Keratinocyte (primary cell): ENCODE data around the gene PLCL2. TPM values are rescaled to one million over a fixed set of nuclear protein-coding genes. Genes with fewer than 3 reads are reported as not detected.

Experiments
- DNase-seq: peaks from one replicate; pipeline ENCODE4 v3.0.0-alpha.2; 2011; ENCODE audit warnings: low read depth, missing footprints, low spot score
- FAIRE-seq: peaks from 2 replicates; lab custom pipeline; 2011; peaks lifted over from hg19 to GRCh38; lab: Jason Lieb, UNC
- H2AFZ ChIP-seq: 2 replicates; pipeline ENCODE4 v1.6.0; 2012; ENCODE audit warnings: low read length, control low read depth, inconsistent platforms; ENCODE audit not compliant: control insufficient read depth
- H3K27ac ChIP-seq: 2 replicates; pipeline ENCODE4 v1.5.1; 2011; ENCODE audit warnings: low read length; ENCODE audit not compliant: control insufficient read depth, insufficient read depth
- H3K27me3 ChIP-seq: 3 replicates; pipeline ENCODE4 v1.6.0; 2011; ENCODE audit warnings: low read length; ENCODE audit not compliant: control insufficient read depth, insufficient read depth; ENCODE audit errors: extremely low read depth
- H3K36me3 ChIP-seq, 2 experiments: 2 replicates in 1 of 2; 3 replicates in 1 of 2; pipeline ENCODE4 v1.5.1; 2011; ENCODE audit warnings: low read length in 2 of 2, mild to moderate bottlenecking in 1 of 2; ENCODE audit not compliant: control insufficient read depth in 2 of 2, insufficient read depth in 2 of 2; ENCODE audit errors: extremely low read depth in 1 of 2
- H3K4me1 ChIP-seq: 3 replicates; pipeline ENCODE4 v1.5.1; 2011; ENCODE audit warnings: low read length; ENCODE audit not compliant: control insufficient read depth, insufficient read depth; ENCODE audit errors: extremely low read depth
- H3K4me2 ChIP-seq: 3 replicates; pipeline ENCODE4 v1.6.0; 2011; ENCODE audit warnings: low read depth, low read length; ENCODE audit not compliant: control insufficient read depth, insufficient read depth; ENCODE audit errors: extremely low read depth
- H3K4me3 ChIP-seq, 3 experiments: fragments of 200-600 bp in 1 of 3; sonication (generic) in 1 of 3; 2 replicates in 2 of 3; 3 replicates in 1 of 3; pipeline ENCODE4 v1.5.1; 2011 to 2016; ENCODE audit warnings: low read length in 3 of 3, mild to moderate bottlenecking in 3 of 3, control low read depth in 2 of 3, inconsistent platforms in 1 of 3, low read depth in 1 of 3, mixed read lengths in 1 of 3, mixed run types in 1 of 3, moderate library complexity in 1 of 3; ENCODE audit not compliant: control insufficient read depth in 2 of 3, insufficient read depth in 2 of 3; ENCODE audit errors: extremely low read depth in 1 of 3
- H3K79me2 ChIP-seq: 2 replicates; pipeline ENCODE4 v1.6.0; 2012; ENCODE audit warnings: low read length; ENCODE audit not compliant: control insufficient read depth, insufficient read depth
- H3K9ac ChIP-seq: 3 replicates; pipeline ENCODE4 v1.6.0; 2011; ENCODE audit warnings: low read length; ENCODE audit not compliant: control insufficient read depth, insufficient read depth; ENCODE audit errors: extremely low read depth
- H3K9me1 ChIP-seq: 3 replicates; pipeline ENCODE4 v1.6.0; 2011; ENCODE audit warnings: low read length; ENCODE audit not compliant: control insufficient read depth, insufficient read depth; ENCODE audit errors: extremely low read depth
- H3K9me3 ChIP-seq: 2 replicates; pipeline ENCODE4 v1.5.1; 2012; ENCODE audit warnings: low read depth, low read length; ENCODE audit not compliant: control insufficient read depth
- H4K20me1 ChIP-seq: 3 replicates; pipeline ENCODE4 v1.6.0; 2011; ENCODE audit warnings: low read length; ENCODE audit not compliant: control insufficient read depth, insufficient read depth; ENCODE audit errors: extremely low read depth
- CTCF ChIP-seq, 3 experiments: IDR thresholded peaks in 1 of 3; conservative IDR thresholded peaks in 1 of 3; optimal IDR thresholded peaks in 1 of 3; 2 replicates in 2 of 3; 3 replicates in 1 of 3; pipeline versions ENCODE3 to v1.5.1; 2011; ENCODE audit warnings: low read length in 3 of 3, mild to moderate bottlenecking in 3 of 3, moderate library complexity in 2 of 3, control low read depth in 1 of 3, inconsistent platforms in 1 of 3; ENCODE audit not compliant: insufficient read depth in 2 of 3; ENCODE audit errors: extremely low read depth in 1 of 3
- EZH2 ChIP-seq: IDR thresholded peaks from one replicate; pipeline ENCODE4 v1.6.1; 2012; ENCODE audit warnings: inconsistent platforms, mild to moderate bottlenecking, low read length, moderate library complexity
- dilution Hi-C: fragments of 300-500 bp; cut with MboI; formaldehyde crosslinking; loops from one replicate; pipeline ENCODE4 v1.7.0; 2020; ENCODE audit warnings: low sequenced_read_pairs; ENCODE audit not compliant: extremely low pct_ligation_motif_present
- polyA plus RNA-seq, 5 experiments: library from polyadenylated mRNA; depleted of rRNA in 3 of 5; stranded (reverse) in 3 of 5; stranded (forward) in 1 of 5; unstranded in 1 of 5; fragments of >200 nt; gene quantifications; 1 replicate in 1 of 5; 2 replicates in 3 of 5; 3 replicates in 1 of 5; pipeline versions ENCODE4 v1.2.1 to v1.2.3, GENCODE V29; 2011 to 2012; ENCODE audit warnings: missing spikeins in 2 of 5, low read depth in 1 of 5, low replicate concordance in 1 of 5

Gene PLCL2
- polyA plus RNA-seq, 1 donor (not counting 4 experiments of a cell fraction or from before 2014, with no cell fraction given): 0.20 TPM

DNA sequence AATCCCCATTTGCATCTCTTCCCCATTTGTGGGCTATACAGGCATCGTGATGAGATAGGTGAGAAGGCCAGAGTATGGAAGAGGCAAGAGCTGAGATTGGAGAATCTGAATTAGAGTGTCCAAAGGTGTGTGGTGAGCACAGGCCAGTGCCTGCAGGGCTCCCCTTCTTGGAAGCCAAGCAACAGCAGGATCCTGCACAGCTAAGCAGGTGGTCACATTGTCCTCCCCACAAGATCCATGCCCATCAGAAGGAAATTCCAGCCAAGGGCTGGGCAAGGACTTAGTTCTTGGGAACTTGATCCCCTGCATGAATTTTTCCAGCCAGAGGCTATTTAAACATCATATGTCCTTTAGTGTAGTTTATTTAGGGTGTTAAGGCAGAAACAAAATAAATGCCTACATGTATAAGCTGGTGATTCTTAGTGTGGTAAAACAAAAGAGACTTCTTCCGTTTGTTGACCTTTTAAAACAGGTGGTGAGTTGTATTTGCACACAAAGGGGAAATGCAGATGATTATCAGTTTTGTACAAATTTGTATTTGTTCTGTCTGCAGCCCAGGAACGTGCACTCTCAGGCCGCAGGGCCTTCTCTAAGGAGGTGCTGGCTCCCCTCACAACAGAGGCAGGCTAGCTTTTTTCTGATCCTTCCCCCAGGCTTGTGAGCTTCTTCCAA lies 110.2 kb downstream of the PLCL2 start:
- H3K27ac ChIP-seq: no peak overlapping the region
- no peak for TF ChIP-seq CTCF (optimal IDR thresholded peaks at IDR 0.05 in 1 of 3, IDR thresholded peaks at IDR 0.05 in 1 of 3, conservative IDR thresholded peaks at IDR 0.05 in 1 of 3; ENCODE audit: extremely low read depth in 1 of 3, insufficient read depth in 2 of 3, low read length in 3 of 3)
- no peak for TF ChIP-seq EZH2
- H3K36me3 ChIP-seq: no peaks in the 10 kb centered on the region
- H2AFZ ChIP-seq: no peak overlapping the region
- H3K27me3 ChIP-seq: no peaks in the 10 kb centered on the region
- H3K9me1 ChIP-seq: no peaks in the 10 kb centered on the region
- no peak for DNase-seq
- no peaks in the 10 kb centered on the region for H3K4me1 ChIP-seq
- no peaks in the 10 kb centered on the region for H3K9me3 ChIP-seq
- FAIRE-seq: no peak
- H3K79me2 ChIP-seq: no peaks in the 10 kb centered on the region
- H3K4me3 ChIP-seq: no peak overlapping the region
- H4K20me1 ChIP-seq: no peaks in the 10 kb centered on the region
- H3K9ac ChIP-seq: no peak overlapping the region
- H3K4me2 ChIP-seq: no peak overlapping the region
- dilution Hi-C loops: no loop called here

- Histone ChIP-seq H3K9ac (no peak overlapping the region), H3K4me2 (no peak overlapping the region), H3K27me3 (no peaks in the 10 kb centered on the region), H3K27ac (no peak overlapping the region), H3K9me1 (no peaks in the 10 kb centered on the region), H4K20me1 (no peaks in the 10 kb centered on the region), H3K9me3 (no peaks in the 10 kb centered on the region), H3K36me3 (no peaks in the 10 kb centered on the region), H2AFZ (no peak overlapping the region), H3K4me3 (no peak overlapping the region), H3K4me1 (no peaks in the 10 kb centered on the region), H3K79me2 (no peaks in the 10 kb centered on the region)
- no peak for FAIRE-seq
- dilution Hi-C loops: no loop called here
- no peak for DNase-seq
- no peak for TF ChIP-seq CTCF (optimal IDR thresholded peaks at IDR 0.05 in 1 of 3, IDR thresholded peaks at IDR 0.05 in 1 of 3, conservative IDR thresholded peaks at IDR 0.05 in 1 of 3; ENCODE audit: extremely low read depth in 1 of 3, insufficient read depth in 2 of 3, low read length in 3 of 3)
- TF ChIP-seq EZH2: no peak
Observed at GRCh38 chr3:16995601-16996000, 110.8 kb downstream of the PLCL2 start.
